HG02571 (cell line): Measurements from ENCODE around the gene ADAM15.

Experiments
- ATAC-seq: cut with Tn5 transposase; IDR thresholded peaks from one replicate; pipeline ENCODE4 v1.9.1; 2021; ENCODE audit warnings: mild to moderate bottlenecking, moderate library complexity; ENCODE audit not compliant: unreplicated experiment

Gene ADAM15

DNA sequence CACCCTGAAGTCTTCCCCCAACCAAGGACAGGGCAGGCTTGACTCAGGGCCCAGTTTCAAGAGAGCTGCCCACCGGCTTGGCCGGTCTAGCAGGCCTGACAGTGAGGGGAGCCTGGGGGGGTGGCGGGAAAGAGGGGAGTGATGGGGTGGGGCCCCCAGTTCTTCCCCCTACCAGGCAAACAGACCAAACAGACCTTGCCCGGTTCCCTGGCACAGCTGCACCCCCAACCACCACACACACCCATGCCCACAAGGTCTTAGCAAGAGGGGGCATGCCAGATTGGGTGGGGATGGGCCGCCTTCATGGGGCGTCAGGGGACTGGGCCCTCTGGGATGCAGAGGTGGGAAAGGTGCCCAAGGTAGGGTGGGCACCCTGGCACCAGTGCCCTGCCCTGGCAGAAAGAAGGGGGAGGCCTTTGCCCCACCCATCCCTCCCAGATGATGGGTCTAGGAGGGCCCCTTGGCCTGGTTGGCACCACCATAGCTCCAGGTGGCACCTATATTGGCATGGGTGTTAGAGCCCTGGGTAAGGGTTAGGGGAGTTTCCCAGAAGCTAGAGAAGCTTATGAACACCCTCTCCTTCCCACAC lies 39.6 kb upstream of the ADAM15 start:
- no peak for ATAC-seq

DNA sequence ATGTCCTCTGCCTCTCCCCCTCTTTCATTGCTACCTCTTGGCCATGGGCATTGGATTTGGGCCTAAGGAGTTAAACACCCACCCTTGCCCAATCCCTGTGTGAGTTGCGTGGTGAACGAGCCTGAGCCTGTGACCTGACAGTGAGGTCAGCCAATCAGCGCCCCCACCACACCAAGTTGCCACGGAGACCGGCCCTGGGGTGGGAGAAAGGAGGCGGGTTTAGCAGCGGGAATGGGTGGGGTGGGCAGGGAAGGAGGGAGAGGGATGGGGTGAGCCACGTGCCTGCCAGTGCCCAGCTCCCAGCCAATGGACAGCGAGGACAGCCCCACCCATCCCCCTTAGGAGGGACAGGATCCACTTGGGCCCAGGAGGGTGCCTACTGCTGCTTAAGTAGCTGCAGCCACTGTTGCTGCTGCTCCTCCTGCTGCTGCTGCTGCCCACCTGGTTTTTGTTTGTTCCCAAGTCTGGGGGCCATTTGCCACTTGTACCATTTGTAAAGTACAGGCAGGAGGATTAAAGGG lies 39.0 kb upstream of the ADAM15 start:
- no peak for ATAC-seq

DNA sequence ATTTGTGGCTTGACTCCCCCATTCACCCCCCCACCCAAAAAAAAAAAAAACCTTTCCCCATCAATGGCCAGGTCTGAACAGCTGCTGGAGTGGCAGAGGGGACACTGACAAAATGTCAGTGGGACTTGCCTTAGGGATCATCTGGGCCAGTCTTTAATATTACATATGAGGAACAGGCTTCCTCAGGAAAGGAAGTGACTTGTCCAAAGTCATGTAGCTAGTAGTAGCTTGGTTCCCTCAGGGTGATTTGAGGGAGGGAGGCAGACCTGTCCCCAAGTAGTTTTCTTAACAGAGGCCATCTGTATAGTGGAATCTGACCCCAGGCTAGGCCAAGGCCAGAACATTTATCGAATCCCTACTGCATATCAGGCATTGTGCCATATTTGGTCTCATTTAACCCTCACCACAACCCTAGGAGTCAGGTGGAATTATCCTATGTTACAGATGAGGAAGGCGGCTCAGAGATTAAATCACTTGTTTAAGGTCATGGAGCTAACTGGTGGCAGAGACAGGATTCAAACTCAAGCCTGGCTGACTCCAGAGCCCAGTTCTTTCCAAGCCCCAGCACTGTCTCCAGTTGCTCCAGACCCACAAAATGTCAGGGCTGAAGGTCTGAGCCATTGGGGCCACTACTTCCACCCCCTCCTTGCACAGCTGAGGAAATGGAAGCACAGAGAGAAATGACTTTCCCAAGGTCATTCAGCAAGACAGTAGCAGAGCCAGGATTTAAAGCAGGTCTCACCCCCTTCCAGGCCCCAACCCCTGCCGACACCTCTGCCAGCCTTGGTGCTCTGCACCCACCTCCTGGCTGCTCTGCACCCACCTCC lies 38.1 kb upstream of the ADAM15 start:
- no peak for ATAC-seq

DNA sequence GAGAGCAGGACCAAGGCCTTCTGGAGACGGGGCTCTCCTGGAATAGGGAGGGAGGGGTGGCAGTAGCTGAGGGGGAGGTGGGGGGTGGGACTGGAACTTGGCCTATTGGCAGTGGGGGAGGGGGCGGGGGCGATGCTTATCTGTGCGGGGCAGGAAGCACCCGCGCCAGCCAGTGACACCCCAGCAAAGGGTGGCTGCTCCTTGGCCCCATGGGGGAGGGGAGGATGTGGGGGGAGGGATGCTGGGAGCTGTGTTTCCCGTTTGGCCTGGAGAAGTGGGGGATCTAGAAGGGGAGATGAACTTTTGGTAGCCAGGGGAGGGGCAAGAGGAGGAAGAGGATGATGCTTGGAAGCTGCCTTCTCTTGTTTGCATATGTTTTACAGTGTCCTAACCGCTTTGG lies 37.5 kb upstream of the ADAM15 start:
- ATAC-seq: no peak

DNA sequence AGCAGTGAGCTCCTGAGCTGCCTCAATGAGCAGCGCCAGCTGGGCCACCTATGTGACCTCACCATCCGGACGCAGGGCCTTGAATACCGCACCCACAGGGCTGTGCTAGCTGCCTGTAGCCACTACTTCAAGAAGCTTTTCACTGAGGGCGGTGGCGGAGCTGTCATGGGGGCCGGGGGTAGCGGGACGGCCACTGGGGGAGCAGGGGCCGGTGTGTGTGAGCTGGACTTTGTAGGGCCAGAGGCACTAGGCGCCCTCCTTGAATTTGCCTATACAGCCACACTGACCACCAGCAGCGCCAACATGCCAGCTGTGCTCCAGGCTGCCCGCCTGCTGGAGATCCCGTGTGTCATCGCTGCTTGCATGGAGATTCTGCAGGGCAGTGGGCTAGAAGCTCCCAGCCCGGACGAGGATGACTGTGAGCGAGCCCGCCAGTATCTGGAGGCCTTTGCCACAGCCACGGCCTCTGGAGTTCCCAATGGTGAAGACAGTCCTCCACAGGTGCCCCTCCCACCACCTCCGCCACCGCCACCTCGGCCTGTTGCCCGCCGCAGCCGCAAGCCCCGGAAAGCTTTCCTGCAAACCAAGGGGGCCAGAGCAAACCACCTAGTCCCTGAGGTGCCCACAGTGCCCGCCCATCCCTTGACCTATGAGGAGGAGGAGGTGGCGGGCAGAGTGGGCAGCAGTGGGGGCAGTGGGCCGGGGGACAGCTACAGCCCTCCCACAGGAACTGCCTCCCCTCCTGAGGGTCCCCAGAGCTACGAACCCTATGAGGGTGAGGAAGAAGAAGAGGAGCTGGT lies 36.2 kb upstream of the ADAM15 start:
- no peak for ATAC-seq

DNA sequence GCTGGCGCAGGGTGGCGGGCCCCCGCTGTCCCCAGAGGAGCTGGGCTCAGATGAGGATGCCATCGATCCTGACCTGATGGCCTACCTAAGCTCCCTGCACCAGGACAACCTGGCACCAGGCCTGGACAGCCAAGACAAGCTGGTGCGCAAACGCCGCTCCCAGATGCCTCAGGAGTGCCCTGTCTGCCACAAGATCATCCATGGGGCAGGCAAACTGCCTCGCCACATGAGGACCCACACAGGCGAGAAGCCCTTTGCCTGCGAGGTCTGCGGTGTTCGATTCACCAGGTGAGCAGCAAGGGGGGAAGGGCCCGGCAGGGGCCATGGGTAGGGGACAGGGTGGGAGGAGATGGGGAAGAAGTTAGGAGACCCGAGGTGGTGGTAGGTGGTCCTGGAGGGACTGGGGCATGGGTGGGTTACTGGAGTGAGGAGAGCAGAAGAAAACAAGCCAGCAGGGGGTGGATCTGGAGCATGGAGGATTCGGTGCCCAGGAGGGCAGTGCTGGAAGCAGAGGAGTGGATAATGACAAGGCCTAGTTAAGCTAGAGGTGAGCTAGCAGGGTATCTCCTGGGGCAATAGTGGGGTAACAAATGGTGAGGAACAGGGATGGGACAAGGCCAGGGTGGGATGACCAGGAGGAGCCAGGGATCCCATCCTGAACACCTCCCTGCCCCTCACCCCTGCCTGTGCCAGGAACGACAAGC lies 35.4 kb upstream of the ADAM15 start:
- no peak for ATAC-seq

DNA sequence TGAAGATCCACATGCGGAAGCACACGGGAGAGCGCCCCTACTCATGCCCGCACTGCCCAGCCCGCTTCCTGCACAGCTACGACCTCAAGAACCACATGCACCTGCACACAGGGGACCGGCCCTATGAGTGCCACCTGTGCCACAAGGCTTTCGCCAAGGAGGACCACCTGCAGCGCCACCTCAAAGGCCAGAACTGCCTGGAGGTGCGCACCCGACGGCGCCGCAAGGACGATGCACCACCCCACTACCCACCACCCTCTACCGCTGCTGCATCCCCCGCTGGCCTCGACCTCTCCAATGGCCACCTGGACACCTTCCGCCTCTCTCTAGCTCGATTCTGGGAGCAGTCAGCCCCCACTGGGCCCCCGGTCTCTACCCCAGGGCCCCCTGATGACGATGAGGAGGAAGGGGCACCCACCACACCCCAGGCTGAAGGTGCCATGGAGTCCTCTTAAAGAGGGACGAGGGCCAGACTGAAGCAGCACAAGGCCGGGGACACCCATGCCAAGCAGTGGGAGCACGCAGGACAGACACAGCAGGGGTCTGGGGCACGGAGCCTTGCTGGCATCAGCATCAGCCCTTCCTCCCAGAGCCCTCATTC lies 34.8 kb upstream of the ADAM15 start:
- ATAC-seq: no peak

DNA sequence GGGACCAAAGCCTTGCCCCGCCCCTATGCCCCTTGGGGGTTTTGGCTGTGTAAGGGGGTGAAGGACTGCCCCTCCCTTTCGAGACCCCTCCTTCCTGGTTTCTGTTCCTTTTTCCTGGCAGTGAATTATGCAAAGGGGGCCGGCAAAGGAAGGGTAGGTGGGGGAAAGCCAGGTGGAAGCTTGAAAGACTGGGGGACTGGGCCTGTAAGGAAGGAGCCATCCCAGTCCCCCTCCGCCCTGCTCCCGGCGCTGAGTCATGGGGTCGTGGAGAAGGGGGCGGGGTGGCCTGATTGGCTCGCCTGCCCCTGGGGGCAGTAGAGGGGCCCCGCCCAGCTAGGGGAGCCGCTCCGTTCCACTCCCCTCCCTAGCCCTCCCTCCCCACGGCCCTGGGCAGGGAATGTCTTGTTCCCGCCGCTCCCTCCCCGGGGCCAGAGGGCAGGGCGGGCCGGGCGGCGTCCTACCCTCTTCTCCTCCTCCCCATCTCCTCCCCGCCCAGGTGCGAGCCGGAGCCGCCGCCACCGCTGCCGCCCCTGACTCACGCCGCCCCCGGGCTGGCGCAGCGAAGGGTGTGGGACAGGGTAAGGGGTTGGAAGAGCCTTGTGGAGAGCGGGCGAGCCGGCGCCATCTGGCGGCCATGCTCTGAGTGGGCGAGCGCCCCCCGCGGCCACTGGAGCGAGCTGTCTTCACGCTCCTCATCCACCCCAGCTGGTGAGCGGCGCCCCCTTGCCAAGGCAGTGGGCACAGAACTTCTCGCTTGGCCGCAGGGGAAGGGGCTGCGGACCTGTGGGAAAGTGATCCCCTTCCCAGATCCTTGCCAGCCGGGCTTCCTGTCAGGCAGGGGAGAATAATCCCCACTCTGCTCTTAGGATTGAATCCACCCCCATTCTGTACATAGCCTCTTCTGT lies 33.8 kb upstream of the ADAM15 start:
- peak; percentile 57 for ATAC-seq

DNA sequence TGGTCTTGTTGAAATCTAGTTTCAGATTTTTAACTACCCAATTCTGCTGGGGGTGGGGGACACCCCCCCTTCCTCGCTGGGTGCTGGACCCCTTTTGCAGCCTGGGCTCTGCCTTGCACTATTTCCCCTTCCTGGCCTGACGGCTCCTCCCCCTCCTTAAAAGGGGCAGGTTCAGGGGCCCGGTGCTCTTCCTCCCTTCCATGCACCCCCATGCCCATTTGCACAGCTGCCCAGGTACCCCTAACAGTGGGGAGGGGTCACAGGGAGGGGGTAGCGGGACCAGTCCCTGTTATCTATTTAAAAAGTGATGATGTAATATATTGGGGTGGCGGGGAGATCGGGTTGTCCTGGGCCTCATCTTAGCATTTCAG lies 33.2 kb upstream of the ADAM15 start:
- peak; percentile 18 for ATAC-seq

DNA sequence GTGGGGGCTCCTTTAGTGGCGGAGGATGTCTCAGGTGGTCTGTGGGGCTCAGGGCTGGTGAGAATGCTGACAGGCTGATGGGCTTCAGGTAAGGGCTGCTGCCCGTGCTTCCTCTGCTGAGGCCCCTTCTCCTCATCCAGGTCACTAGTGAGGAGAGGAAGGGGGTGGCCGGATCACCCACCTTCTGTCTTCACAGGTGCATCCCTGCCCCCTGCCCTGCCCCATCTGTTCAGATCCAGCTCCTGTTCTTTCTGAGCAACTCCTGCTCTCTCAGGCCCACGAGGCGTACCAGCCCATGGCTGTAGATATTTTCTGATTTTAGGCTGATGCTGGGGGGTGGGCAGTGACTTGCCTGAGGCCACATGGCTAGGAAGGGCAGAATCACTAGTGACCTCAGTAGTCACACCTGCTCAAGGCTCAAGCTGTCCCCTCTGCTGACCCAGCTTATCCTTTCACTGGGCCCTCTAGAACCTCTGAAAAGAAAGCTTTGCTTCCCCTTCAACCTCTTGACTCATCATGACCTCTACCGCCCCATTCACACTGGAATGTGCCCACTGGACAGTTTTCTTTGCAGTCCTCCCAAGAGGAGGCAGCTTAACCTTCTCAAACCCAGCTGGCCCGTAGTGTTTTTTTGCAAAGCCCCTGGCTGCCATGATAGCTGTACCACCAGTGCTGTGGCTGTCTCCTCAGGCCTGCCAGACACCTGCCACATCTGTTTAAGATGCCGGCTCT lies 32.3 kb upstream of the ADAM15 start:
- no peak for ATAC-seq

DNA sequence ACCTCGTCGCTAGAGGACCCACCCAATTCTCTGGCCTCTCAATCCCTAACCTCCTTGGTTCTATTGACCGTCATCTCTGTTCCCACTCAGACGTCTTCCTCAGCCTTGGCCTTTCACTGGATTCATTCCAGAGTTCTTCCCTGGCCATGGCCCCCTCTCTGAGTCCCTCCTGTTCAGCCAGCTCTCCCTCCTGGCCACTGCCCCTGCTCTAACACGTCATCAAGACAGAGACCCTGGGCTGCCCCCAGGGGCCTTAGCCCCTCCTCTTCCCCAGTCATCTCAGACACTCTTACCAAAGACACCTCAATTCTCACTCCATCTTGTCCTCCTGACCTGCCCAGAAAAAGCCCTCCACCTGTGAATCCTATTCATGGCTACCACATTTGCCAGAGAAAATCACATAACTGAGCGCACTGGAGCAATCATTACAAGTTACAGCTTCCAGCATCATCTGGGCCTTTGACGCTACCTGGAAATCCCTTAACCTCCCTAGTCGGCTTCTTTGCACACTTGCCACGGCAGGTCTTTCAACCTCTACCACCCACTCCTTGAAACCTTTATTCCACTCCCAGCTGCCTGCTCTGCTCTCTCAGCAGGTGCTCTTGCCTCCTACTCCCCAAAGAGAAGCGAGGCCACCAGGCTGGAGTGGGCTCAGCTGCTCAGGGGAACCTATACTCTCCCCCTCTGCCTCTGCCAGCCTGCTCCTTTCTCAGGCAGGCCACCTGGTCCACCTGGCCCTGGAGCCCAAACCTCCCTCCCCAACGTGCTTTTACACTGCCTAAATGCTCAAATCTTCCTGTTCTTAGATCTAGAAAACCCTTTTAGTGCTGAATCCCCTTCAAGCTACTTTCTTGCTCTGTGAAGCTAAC lies 31.5 kb upstream of the ADAM15 start:
- ATAC-seq: no peak

DNA sequence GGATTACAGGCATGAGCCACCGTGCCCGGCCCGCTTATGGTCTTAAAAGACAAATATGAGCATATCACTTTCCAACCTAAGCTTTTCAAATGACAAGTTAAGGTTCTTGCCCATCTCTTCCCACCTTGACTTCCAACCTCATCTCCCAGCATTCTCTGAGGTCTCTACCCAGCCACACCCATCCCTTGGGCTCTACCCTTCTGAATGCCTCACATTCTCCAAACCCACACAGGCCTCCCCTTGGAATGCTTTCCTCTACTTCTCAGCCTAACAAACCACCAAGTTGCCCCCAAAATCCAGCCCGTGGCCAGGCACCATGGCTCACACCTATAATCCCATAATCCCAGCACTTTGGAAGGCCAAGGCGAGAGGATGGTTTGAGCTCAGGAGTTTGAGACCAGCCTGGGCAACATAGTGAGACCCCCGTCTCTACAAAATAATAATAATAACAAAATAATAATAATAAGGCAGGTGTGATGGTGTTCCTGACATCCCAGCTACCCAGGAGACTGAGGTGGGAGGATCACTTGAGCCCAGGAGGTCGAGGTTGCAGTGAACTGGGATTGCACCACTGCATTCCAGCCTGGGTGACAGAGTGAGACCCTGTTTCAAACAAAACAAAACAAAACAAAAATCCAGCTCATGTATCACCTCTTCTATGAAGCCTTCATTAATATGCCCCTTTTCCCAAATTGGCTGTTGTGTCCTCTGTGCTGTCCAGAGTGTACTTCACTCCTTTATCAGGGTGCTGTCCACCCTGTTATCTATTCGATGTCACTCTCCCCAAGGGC lies 28.8 kb upstream of the ADAM15 start:
- ATAC-seq: no peak

DNA sequence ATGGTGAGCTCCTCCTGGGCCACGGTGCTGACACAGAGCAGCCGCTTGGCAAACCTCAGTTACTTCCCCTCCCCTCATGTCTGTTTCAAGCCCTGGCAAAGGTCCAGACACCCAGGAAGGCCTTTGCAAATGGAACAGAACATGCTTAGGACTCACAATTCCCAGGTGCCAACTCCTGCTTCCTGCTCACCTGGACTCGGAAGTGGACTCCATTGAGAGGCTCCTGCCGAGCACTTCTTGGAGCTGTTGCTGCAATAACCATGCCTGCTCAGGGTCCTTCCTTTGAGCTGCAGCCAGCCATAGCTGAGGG lies 28.2 kb upstream of the ADAM15 start:
- no peak for ATAC-seq

DNA sequence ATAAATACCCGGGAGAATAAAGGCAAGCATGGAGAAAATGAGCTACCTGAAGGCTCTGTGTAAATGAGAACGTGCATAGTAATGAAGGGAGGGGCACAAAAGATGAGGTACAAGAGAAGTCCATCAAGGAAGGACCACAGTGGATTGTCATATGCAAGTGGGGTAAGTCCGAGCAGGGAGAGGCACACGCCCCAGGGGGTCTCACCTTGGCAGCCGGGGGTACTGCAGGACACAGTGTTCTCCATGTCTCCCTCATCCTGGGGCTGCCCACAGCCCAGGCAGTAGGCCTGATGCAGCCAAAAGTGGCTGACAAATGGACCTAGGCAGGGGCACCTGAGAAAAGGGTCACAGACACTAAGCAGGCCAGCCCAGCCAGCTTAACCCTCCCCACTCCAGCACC lies 27.5 kb upstream of the ADAM15 start:
- no peak for ATAC-seq

DNA sequence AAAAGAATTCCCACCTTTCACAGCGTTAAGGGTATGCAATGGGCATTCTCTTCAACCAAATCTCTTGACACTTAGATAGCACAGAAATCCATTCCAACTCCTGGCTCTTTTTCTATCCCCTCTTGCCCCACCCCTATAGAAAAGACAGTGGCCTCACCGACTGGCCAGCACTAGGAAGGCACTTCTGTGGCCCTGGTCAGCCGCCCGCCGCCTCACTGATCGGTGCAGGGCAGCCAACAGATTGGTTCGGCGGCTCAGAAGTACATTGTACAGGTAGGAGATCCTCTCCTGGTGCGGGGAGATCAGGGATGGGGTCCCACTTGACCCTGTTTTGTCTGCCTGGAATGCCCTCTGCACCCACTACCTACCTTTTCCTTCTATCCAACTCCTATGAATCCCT lies 26.8 kb upstream of the ADAM15 start:
- ATAC-seq: no peak

DNA sequence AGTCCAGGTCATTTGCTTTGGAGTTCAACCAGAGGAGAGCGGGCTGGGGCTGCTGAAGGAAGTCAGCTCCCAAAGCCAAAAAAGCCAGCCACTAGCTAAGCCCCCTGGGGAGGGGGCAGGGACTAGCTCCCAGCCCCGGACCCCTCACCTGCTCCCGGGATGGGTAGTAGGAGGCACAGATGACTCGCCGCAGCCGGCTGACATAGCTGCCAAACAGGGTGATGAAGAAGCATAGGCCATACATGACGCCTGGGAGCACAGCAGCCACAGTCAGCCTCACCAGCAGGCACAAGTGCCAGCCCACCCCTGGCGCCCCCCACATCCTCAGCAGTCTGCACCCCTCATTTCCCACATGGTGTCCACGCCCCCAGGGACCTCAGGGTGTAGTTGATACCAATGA lies 25.0 kb upstream of the ADAM15 start:
- ATAC-seq: no peak

DNA sequence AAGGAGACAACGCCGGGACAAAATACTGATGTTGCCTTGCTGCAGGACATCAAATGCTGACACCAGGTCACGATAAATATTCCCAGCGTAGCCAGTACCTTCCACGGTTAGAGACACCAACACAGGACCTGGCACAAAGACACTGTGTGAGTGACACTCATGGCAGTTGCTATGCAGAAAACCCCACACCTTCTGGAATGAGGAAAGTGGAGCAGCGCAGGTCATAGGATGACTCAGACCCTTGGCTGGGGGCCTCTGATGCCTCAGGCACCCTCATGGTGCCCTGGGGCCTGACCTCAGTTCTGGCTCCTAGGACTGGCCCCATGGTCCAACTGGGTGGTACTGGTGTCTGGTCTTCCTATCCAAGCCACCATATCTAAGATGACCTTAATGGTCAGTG lies 24.5 kb upstream of the ADAM15 start:
- ATAC-seq: no peak
